B cell (primary cell): ENCODE data around the gene PGM5.

Experiments
- EZH2 ChIP-seq: IDR thresholded peaks from 2 replicates; pipeline ENCODE4 v1.6.1; 2012; ENCODE audit warnings: borderline replicate concordance, low read depth, mild to moderate bottlenecking, moderate library complexity, low read length; ENCODE audit not compliant: insufficient read depth, poor library complexity, severe bottlenecking
- TF ChIP-seq, protein P1 (sequence below): fragments of 200-600 bp; IDR thresholded peaks from one replicate; pipeline ENCODE4 v1.8.0; 2022; ENCODE audit warnings: antibody characterized with exemption, mild to moderate bottlenecking

DNA sequence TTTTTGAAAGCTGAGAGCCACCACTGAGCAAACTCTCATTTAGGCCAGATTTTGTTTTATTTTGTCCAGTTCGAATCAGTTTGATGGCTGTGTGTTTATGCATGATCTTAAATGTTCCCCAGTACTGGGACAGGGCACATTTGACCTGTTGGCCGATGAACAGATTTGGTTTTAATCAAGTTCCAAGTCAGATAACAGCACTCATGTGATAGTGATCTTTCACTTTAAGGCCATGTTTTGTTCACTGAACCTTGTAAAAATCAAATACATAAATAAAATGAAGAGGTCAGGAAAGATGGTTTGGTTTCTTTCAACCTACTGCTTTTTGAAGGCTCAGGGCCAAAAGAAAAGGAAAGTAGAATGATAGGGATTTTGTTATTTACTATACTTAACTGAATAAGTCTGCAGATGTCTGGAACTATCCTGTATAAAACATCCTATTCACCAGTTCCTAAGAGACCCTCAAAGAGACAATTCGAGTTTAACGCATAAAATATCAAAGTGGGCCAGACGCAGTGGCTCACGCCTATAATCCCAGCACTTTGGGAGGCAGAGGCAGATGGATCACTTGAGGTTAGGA, 77.2 kb downstream of the PGM5 start:
- TF ChIP-seq, protein P1, sequence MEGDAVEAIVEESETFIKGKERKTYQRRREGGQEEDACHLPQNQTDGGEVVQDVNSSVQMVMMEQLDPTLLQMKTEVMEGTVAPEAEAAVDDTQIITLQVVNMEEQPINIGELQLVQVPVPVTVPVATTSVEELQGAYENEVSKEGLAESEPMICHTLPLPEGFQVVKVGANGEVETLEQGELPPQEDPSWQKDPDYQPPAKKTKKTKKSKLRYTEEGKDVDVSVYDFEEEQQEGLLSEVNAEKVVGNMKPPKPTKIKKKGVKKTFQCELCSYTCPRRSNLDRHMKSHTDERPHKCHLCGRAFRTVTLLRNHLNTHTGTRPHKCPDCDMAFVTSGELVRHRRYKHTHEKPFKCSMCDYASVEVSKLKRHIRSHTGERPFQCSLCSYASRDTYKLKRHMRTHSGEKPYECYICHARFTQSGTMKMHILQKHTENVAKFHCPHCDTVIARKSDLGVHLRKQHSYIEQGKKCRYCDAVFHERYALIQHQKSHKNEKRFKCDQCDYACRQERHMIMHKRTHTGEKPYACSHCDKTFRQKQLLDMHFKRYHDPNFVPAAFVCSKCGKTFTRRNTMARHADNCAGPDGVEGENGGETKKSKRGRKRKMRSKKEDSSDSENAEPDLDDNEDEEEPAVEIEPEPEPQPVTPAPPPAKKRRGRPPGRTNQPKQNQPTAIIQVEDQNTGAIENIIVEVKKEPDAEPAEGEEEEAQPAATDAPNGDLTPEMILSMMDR, result no peak
- TF ChIP-seq EZH2, result no peak
